Epidermal melanocyte (primary cell): ENCODE results near the gene ZNF341.
A peak's percentile ranks its signal among the peaks of the same experiment; 100 is the strongest.

Experiments used
- DNase-seq: peaks from one replicate; pipeline ENCODE4 v3.0.0; 2011; ENCODE audit warnings: low spot score; ENCODE audit not compliant: insufficient read length

Gene ZNF341

GRCh38 chr20:33701629-33702450 lies 30.0 kb upstream of the ZNF341 start:
- no peak for DNase-seq

- DNase-seq: no peak
Observed at GRCh38 chr20:33702861-33703260, 28.9 kb upstream of the ZNF341 start.

- DNase-seq: no peak
Observed at GRCh38 chr20:33703498-33704137, 28.2 kb upstream of the ZNF341 start.

- DNase-seq: no peak
Observed at GRCh38 chr20:33704197-33704924, 27.4 kb upstream of the ZNF341 start.

- no peak for DNase-seq
Observed at GRCh38 chr20:33707668-33708067, 24.1 kb upstream of the ZNF341 start.

GRCh38 chr20:33709398-33709797 lies 22.4 kb upstream of the ZNF341 start:
- no peak for DNase-seq

GRCh38 chr20:33709905-33710541 lies 21.8 kb upstream of the ZNF341 start:
- no peak for DNase-seq

GRCh38 chr20:33710681-33711445 lies 20.9 kb upstream of the ZNF341 start:
- DNase-seq: no peak

GRCh38 chr20:33711446-33711738 lies 20.4 kb upstream of the ZNF341 start:
- DNase-seq: no peak

- DNase-seq: no peak
Observed at GRCh38 chr20:33713865-33714367, 17.9 kb upstream of the ZNF341 start.

GRCh38 chr20:33716498-33716897 lies 15.3 kb upstream of the ZNF341 start:
- no peak for DNase-seq

GRCh38 chr20:33719277-33719988 lies 12.4 kb upstream of the ZNF341 start:
- no peak for DNase-seq

- peak; percentile 95 for DNase-seq
Observed at GRCh38 chr20:33719989-33720709, 11.6 kb upstream of the ZNF341 start, which contains the start of gene PXMP4. Gene PXMP4, minus strand, starts transcription at chr20:33720310. Its CDS starts 103 bp downstream, at chr20:33720207.

GRCh38 chr20:33721391-33722140 lies 10.2 kb upstream of the ZNF341 start:
- DNase-seq: no peak

GRCh38 chr20:33724439-33725094 lies 7.2 kb upstream of the ZNF341 start:
- no peak for DNase-seq

GRCh38 chr20:33725607-33726264 lies 6.1 kb upstream of the ZNF341 start:
- no peak for DNase-seq

- no peak for DNase-seq
Observed at GRCh38 chr20:33727115-33727479, 4.7 kb upstream of the ZNF341 start.

GRCh38 chr20:33727806-33728205 lies 4.0 kb upstream of the ZNF341 start:
- no peak for DNase-seq
